ENCODE results near the gene RASSF3.

DNA sequence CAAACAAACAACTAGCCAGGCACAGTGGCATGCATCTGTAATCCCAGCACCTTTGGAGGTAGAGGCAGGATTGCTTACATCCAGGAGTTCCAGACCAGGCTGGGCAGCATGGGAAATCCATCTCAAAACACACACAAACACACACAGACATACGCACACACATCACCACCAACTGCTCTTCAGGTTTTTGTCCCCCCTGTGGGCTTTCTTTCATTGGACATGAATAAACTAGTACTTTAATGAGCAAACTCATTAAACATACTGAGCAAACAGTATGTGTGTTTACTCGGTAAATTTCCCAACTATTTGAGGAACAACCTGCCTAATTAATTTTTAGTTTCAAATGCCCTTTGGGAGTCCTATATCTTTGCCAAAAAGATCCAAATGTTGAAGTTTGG lies 10.1 kb upstream of the RASSF3 start:
- TF ChIP-seq CTCF (IDR thresholded peaks at IDR 0.05) (no peak), POLR2A (IDR thresholded peaks at IDR 0.05) (no peak)

Data from heart left ventricle (tissue), 13 donors.